CD4-positive, alpha-beta T cell treated with Interleukin-6 for 4 hours (primary cell): ENCODE measurements around the gene LRRC7.

Experiments
- DNase-seq: peaks from one replicate; pipeline ENCODE4 v3.0.0-alpha.2; 2020; ENCODE audit warnings: mixed read lengths

Gene LRRC7

GRCh38 chr1:69985901-69986439, 418.2 kb downstream of the LRRC7 start:
- DNase-seq, result no peak

DNA sequence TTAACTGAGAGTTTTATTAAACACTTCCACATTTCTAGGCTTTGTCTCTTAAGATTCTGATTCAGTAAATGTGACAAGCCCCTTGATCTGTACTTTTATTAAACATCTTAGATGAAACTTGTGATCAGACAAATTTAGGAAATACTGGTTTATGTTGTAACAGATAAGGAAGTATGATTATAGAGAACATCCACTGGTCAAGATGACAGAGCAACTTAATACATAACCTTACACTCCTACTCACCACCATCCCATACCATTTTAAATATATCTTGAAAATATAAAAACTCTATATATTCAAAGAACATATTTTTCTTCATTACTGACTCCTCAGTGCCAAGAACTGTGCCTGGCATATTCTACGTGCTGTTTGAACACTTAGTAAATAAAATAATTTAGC, 420.2 kb downstream of the LRRC7 start:
- no peak for DNase-seq

DNA sequence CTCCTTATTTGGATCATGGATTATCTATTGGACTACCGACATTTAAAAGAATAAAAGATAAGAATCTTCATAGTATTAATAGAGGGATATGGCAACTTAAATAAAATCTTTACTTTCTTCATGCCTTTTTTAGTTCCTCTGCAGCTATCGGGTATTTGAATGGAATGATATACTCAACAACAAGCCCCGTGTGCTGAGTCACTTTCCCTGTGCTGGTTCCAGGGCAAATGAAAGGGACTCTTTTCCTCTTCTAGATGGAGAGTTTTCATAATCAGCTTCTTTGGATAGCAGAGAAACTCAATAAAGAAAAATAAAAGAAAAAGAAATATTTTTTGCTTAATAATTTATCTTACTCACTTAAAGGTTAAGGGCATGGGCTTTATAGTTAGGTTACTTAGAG, 423.9 kb downstream of the LRRC7 start:
- no peak for DNase-seq

DNA sequence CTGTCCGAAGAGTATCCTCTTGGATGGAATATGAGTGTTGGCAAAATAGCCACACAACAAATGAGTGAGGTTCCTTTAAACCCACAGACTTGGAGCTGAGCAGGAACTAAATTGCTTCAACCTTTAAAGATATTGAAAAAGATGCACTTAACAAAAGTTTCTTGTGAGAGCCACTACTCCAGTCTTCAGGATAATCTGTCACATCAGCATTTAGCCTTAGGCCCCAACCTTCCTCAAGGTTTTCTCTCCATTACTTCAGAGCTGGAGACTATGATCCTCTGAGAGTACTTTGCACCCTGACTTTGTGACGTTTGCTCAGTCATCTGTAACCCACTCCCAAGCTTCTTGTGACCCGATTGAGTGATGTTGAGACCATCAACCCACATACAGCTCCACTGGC, 424.9 kb downstream of the LRRC7 start:
- no peak for DNase-seq

DNA sequence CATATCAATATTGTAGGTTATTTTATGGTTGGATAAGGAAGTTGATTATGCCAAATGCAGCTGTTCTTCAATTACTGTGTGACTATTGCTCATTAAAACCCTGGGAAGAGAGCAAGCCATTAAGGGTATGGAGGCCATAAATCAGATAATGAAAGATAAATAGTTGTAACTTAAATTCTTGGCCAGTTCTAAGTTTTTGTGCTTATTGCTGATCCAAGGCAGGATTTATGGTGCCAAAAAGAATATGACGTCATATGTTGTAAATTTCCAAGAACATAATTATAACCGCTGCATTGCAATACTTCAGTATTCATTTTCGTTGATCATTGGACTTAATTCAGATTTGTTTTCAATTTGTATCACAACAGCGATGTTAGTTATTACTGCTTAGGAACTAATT, 426.1 kb downstream of the LRRC7 start:
- DNase-seq, result no peak

DNA sequence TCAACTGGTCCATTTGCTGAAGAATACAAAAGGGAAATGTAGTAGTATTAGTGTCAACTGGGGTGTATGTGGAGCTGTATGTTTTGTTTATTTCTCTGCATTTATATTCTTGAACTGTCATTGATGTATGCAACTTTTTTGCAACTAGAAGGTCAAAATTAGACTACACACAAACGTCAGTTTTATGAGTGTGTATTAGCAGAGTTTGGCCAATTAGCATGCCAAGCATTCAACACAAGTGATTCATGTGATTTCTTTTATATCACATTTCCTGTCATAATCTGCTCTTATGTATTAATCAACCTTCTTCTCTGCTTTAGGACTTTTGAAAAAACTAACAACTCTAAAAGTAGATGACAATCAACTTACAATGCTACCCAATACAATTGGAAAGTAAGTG, 426.5 kb downstream of the LRRC7 start:
- DNase-seq, result no peak

DNA sequence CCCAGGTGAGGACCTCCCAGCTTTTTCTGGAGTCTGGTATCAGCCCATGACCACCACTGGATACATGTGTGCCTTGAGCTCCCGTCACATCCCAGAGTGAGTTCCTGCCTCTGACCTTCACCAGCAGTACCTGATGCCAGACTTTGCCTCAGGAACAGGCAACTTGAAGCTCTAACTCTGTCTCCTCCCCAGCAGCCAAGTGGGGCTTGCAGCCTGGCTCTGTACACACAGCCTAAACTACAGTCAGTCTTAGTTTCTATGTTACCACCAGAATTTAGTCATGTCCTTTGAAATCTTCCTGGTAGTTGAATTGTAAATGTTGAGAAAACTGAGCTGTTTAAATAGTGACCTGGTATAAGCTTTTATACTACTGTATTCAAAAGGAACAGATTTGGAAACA, 431.1 kb downstream of the LRRC7 start:
- DNase-seq, result no peak

DNA sequence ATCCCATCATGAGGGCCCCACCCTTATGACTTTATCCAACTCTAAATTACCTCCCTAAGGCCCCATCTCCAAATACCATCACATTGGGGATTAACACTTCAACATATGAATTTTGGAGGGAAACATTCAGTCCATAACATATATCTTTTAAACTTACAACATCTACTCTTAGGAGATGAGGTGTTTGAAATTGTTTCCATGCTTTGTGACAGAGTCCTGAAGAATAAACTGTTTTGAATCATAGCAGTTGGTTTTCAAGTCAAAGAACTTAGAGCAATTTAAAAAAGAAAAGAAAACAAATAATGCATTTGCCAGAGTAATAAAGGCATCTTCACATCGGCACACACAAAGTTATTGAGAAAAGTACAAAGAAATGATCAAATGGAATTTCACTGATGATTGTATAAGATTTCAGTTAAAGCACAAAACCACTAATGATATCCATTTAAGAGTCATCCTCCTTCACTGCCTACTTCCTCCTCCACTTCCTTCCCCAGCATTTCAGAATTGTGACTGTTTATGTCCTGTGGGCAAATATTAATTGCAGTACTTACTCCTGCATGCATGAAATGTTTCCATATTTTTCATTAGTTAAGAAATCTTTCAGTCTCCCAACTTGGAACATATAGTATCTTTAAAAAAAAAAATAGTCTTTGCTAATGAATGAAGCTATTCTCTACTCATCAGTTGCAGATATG, 435.6 kb downstream of the LRRC7 start:
- no peak for DNase-seq

DNA sequence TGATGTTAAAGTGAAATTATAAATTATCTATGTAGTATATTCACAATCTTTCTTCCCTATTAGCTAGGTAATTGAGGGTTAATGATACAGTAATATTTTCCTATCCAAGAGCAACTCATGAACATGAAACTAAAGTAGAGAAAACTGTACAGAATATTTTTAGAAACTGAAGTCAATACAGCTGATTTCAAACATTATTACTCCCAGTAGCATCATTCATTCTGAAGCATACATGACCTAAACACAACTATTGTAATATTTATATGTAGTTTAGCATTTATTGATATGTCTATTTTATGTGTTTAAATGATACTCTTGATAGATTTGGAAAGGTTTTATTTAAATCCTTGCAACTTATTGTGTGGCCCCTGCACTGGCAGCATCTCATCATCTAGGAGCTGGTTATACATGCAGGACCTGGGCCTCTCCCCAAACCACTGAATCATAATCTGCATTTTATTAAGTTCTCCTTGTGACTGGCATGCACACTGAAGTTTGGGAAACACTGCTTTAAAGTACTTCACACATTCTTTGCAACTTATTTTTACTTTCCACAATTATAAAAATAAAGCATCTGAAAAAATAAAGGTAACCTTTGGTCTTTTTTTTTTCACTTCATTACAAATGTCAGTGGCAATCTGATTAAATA, 437.8 kb downstream of the LRRC7 start:
- DNase-seq, result no peak

GRCh38 chr1:70008660-70009059, 440.9 kb downstream of the LRRC7 start:
- no peak for DNase-seq

DNA sequence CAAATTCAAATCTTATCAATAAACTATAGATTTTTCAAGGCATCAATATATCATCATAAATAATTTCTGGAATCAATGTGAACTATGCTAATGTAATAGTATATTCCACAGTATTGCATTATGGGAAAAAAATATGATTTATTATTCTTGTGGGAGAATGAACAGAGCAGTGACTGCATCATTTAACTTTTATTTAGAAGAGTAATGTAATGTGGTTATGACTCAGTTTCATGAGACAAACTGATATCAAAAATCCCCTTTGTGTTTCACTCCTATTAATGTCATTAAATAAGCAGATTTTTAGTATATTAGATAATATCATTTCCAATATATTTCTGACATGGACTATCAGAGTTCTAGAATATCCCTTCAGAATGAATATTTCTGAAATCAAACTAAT, 450.0 kb downstream of the LRRC7 start:
- DNase-seq, result no peak

GRCh38 chr1:70024272-70024671, 456.6 kb downstream of the LRRC7 start:
- DNase-seq, result no peak

- DNase-seq, result no peak
Measured at GRCh38 chr1:70025052-70025451, 457.3 kb downstream of the LRRC7 start.

DNA sequence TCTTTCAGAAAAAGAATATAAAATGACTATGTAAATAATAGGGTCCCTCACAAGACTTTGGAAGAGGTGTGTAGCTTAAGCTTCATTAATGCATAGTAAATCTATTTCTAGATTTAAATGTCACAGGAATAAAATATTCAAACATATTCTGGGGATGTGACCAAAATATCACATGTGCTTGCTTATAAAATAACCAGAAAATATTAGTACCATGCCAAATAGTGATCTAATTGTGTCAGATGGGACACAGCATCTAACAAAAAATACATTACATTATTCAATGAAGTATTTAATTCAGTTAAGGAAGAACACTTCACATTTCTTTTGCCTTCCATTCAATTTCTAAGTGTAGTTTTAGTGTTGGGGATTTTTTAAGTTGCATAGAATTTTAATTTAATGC, 458.1 kb downstream of the LRRC7 start:
- DNase-seq, result no peak

GRCh38 chr1:70033266-70033873, 465.6 kb downstream of the LRRC7 start:
- DNase-seq, result no peak

- DNase-seq, result no peak
Measured at GRCh38 chr1:70033936-70034335, 466.2 kb downstream of the LRRC7 start.

GRCh38 chr1:70034403-70034802, 466.7 kb downstream of the LRRC7 start:
- DNase-seq, result no peak

GRCh38 chr1:70038025-70038424, 470.3 kb downstream of the LRRC7 start:
- no peak for DNase-seq

- DNase-seq, result no peak
Measured at GRCh38 chr1:70039485-70039884, 471.8 kb downstream of the LRRC7 start.

DNA sequence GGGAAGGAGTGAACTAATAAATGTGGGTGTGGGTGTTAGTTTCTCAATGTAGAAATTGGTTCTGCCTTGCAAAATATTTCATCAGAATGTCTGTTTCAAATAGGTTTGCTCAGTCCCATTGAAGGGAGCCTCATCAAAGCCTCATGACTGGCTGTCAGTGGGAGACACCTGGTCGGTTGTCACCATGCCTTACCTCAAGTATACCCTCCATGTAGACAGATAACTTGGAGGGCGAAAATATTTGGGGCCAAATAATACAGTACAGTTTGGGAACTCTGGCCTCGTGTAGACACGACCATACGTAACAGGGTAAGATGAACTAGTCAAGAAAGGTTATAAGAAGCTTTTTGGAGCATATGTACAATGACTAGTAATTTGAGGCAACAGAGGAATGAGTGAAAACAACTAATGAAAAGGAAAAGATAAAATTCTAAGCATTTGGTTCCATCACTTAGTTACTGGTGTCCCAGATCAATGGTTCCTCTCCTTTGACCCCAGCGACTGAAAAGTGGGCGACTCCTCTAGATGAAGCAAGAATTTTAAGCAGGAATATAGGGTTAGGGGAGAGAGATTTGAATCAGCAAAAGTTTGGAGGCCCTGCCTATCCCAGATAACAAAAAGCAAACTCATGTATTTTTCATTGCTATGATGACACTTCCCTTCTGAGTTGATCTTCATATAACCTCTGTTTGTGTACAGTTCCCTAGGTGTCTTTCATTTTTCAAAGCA, 473.8 kb downstream of the LRRC7 start:
- no peak for DNase-seq

DNA sequence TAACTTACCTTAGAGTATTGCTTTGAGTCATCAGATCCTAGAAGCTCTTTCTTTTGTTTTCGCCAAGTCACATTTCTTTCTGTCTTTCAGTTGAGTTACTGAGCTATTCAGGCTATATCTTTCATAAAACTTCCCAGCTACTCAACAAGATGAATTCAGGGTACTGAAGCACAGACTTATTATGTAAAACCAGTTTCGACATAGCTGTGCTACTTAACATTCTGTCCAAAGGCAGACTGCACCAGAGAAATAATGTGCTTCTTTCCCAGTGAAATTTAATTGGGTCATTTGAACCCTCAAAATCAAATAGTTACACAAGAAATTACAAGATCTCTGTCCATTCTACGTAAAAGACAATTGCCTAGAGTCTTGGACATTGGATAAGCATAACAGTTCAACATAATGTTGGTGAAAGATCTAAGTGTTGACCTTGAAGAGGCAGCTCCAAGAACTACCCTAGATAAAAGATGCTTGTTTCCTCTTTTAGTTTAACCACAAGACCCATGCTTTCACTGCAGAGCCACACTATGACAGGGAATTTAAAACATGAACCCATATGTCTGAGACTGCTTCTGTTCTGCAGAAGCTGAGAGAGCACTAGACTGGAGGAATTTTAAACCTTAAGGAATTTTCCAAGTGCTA, 474.5 kb downstream of the LRRC7 start:
- no peak for DNase-seq

DNA sequence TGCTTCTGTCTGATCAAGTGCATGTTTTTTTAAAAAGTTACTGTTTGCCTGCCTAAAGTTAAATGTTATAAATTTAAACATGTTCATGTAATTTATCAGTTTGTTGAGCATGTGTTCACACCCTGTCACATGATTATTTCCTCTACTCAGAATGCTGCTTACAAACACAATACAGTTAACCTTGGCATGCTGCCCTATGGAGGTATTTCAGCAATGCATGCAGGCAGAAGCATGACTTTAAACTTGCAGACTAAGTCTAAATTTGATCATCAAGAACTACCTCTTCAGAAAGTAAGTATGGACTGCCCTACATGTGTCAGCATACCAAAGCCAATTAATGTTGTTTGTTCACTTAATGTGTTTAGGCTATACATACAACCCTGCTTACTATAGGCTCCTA, 476.1 kb downstream of the LRRC7 start:
- DNase-seq, result no peak

- DNase-seq, result no peak
Measured at GRCh38 chr1:70044832-70045231, 477.1 kb downstream of the LRRC7 start.
